Measurements from ENCODE around the gene COQ4. TPM values are rescaled to one million over a fixed set of nuclear protein-coding genes. Genes with fewer than 3 reads are reported as not detected.
"Not testable (repeated sequence)": the region's sequence is repeated elsewhere in the genome, so short reads cannot be mapped to it uniquely, and the experiment has no call there.

The COQ4 gene
- total RNA-seq, 1 experiment from 2014 or later = 39.4 TPM

GRCh38 chr9:128298535-128299482 lies 23.8 kb upstream of the COQ4 start:
- no peak for DNase-seq (ENCODE audit: low read depth)

DNA sequence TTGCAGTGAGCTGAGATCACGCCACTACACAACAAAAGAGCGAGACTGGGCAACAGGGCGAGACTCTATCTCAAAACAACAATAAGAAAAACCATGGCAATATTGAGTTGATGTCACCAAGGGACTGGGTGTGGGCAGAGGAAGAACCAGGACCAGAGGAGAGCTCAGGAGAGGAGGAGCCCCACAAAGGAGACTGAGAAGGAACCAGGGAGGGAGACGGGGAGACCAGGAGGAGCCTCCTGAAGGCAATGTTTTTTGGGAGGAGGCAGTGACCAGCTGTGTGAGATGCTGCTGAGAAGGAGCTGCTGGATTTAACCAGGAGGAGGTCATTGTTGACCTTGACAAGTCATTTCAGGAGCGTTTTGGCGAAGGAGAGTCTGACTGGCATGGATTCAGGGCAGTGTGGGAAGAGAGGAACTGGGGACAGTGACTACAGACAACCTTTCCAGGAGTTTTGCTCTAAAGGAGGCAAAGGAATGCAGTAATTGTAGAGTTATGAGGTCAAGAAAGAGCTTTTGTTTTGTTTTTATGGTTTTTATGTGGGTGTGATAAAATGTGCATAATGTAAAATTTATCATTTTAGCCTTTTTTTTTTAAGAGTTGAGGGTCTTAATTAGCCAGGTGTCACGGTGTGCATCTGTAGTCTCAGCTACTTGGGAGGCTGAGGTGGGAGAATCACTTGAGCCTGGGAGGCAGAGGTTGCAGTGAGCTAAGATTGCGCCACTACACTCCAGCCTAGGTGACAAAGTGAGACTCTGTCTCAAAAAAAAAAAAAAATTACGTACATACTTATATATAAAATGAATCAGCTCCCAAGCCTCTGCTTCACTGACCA lies 18.3 kb upstream of the COQ4 start:
- no peak for DNase-seq (ENCODE audit: low read depth)

DNA sequence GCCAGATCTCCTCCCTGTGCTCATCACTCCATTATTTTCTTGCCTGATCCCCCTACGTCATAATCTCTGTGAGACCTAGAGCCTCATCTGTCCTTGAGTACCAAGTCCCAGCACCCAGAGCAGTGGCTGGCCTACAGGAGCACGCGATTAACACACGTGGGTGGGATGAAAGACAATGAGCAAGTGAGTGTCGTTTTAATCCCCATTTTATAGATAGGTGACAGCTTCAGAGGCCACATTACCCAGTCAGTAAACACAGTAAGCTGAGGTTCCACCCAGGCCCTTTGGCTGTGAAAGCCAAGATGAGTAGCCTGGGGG lies 17.7 kb upstream of the COQ4 start:
- DNase-seq (ENCODE audit: low read depth) = no peak

- no peak for DNase-seq (ENCODE audit: low read depth)
Measured at GRCh38 chr9:128309551-128309950, 13.1 kb upstream of the COQ4 start.

- DNase-seq (ENCODE audit: low read depth) = no peak
Measured at GRCh38 chr9:128310461-128310860, 12.2 kb upstream of the COQ4 start.

GRCh38 chr9:128314697-128315096 lies 7.9 kb upstream of the COQ4 start:
- DNase-seq (ENCODE audit: low read depth) = no peak

- no peak for DNase-seq (ENCODE audit: low read depth)
Measured at GRCh38 chr9:128316421-128316820, 6.2 kb upstream of the COQ4 start.

DNA sequence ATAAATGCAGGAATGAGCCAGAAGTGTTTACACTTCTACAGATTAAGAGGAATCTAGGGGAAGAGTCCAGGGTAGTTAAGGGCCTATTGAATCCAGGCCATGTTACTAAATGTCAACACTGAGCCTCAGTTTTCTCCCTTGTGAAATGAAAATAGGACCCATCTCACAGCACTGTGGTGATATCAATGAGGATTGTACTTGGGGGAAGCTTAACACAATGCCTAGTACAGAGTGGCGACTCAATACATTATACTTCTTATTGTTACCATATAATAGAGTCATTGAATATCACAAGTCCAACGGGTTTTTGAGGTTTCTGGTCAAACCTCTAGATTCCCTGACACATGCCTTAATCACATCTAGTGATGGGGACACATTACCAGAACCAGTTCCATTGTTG lies 5.0 kb upstream of the COQ4 start:
- DNase-seq (ENCODE audit: low read depth) = no peak

DNA sequence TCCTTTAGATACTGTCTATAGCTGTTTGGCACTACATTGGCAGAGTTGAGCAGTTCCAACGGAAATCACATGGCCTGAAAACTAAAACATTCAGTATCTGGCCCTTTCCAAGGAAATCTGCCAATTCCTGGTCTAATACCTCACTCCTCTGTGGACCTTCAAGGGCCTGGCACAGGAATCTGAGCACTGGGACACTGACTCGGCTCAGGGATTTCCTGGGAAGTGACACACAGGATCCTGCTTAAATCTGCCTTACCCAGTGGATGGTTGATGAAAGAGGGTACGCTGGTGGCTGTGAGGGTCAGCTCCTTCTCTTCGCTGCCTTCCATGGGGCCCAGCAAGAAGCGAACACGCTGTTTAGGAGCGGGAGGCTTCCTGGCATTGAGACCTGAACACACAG lies 1.3 kb upstream of the COQ4 start:
- DNase-seq (ENCODE audit: low read depth) = no peak

DNA sequence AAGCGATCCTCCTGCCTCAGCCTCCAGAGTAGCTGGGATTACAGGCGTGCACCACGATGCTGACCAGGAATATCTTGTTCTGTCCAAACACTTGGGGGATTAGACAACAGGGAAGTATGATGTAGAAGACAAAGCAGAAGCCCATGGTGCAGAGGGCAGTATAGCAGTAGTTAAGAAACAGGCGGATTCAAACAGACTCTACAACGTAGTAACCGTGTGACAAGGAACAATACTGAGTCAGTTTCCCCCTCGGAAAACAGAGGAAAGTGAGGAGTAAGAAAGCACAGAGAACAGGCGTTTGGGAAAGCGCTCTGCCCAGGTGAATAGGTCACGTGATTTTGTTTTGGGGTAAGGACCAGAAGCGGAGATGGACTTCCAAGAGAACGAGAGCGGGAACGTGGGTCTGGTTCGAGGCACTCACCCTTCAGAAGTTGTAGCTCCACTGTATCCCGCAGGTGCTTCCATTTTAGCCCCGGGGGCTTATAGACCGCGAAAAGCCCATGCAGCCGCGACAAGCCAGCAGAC lies 698 bp upstream of the COQ4 start:
- DNase-seq (ENCODE audit: low read depth) = peak; percentile 24

DNA sequence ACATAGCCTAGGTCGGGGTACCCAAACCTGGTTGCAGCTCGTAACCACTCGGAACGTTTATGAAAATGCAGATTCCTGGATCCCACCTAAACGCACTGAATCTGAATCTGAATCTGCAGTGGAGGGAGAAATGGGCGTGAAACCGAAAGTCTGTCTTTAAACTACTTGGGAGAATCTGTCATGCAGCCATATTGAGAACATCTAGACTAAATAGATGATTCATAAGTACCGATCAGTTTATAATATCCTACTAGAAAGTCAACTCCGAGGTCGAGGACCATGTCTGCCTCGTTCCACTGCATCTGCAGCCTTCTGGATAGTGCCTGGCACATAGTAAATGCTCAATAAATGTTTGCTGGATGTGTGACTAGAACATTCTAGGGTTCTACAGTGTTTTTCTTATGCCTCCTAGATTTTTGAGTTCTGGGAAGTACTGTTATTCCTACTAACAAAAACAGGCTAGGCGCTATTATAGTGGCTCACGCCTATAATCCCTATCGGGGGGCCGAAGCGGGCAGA lies 632 bp downstream of the COQ4 start:
- DNase-seq (ENCODE audit: low read depth) = no peak

DNA sequence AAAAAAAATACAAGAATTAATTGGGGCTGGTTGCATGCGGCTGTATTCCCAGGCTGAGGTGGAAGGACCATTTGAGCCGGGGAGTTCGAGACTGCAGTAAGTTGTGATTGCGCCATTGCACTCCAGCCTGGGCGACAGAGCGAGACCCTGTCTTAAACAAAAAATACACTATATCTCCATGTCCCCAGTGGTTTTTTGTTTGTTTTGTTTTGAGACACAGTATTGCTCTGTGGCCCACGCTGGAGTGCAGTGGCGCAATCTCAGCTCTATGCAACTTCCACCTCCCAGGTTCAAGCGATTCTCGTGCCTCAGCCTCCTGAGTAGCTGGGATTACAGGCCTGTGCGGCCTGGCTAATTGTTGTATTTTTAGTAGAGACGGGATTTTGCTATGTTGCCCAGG lies 1.2 kb downstream of the COQ4 start:
- no peak for DNase-seq (ENCODE audit: low read depth)

DNA sequence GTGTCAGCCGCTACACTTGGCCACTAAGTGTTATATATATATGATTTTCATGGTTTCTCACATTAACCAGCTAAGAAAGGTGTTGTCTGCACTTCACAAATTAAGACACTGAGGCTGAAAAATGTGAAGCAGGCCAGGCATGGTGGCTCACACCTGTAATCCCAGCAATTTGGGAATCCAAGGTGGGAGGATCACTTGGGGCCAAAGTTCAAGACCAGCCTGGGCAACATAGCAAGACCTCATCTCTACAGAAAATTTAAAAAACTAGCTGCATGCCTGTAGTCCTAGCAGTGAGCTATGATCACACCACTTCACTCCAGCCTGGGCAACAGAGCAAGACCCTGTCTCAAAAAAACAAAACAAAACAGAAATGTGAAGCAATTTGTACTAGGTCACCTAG lies 1.8 kb downstream of the COQ4 start:
- DNase-seq (ENCODE audit: low read depth) = no peak

DNA sequence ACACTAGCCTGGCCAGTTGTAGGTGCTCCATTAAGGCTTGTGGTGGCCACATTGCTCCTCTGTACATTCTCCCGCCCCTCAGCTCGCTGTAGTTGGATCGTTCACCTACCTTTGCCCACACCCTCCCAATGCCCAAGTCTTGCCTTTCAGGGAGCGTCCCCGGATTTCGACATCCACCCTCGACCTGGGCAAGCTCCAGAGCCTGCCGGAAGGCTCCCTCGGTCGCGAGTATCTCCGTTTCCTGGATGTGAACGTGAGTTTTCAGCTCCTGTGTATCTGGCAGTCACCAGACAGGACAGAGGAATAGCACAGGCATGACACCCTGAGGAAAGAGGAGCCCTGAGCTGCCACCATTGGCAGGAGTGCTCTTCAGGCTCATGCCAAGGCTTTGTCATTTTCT lies 3.0 kb downstream of the COQ4 start:
- DNase-seq (ENCODE audit: low read depth) = no peak

- DNase-seq (ENCODE audit: low read depth) = no peak
Measured at GRCh38 chr9:128333451-128333869, 10.8 kb downstream of the COQ4 start.

- DNase-seq (ENCODE audit: low read depth) = no peak
Measured at GRCh38 chr9:128335161-128335560, 12.5 kb downstream of the COQ4 start.

GRCh38 chr9:128335914-128336313 lies 13.3 kb downstream of the COQ4 start:
- DNase-seq (ENCODE audit: low read depth) = no peak

- no peak for DNase-seq (ENCODE audit: low read depth)
Measured at GRCh38 chr9:128337936-128338335, 15.3 kb downstream of the COQ4 start.

DNA sequence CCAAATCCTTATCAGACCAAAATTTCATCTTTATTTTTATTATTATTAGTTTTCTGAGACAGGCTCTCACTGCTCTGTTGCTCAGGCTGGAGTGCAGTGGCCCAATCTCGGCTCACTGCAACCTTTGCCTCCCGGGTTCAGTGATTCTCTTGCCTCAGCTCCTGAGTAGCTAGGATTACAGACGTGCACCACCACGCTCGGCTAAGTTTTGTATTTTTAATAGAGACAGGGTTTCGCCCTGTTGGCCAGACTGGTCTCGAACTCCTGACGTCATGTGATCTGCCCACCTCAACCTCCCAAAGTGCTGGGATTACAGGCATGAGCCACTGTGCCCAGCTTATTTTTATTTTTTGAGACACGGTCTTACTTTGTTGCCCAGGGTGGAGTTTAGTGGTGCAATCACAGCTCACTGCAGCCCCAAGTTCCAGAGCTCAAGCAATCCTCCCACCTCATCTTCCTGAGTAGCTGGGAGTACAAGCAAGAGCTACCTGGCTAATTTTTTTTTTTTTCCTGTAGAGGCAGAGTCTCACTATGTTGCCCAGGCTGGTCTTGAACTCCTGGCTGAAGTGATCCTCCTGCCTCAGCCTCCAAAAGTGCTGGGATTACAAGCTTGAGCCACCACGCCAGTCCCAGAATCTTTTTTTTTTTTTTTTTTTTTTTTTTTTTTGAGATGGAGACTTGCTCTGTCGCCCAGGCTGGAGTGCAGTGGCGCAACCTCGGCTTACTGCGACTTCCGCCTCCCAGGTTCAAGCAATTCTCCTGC lies 16.4 kb downstream of the COQ4 start:
- DNase-seq (ENCODE audit: low read depth) = not testable (repeated sequence)

GRCh38 chr9:128339761-128340690 lies 17.4 kb downstream of the COQ4 start, which contains the start of gene SLC27A4:
SLC27A4 (plus strand) TSS chr9:128340527; CDS start chr9:128343133, 2,606 bp downstream.
- peak; percentile 77 for DNase-seq (ENCODE audit: low read depth)
